Memory B cell (primary cell): Measurements from ENCODE around the gene ADD3.
"Not testable (repeated sequence)": the region's sequence is repeated elsewhere in the genome, so short reads cannot be mapped to it uniquely, and the experiment has no call there.

Source experiments
- ATAC-seq: fragments of 150-1000 bp; cut with Tn5 transposase; 2 replicates; pipeline ENCODE4 v1.10.0; 2021; ENCODE audit warnings: low read depth, mild to moderate bottlenecking, moderate library complexity
- DNase-seq, 2 donors: peaks; one replicate each; pipeline ENCODE4 v3.0.0; 2022; ENCODE audit warnings: low spot score in 2 of 2
- H3K27ac Mint-ChIP-seq: one replicate; pipeline ENCODE4 v1.8.0; 2022; ENCODE audit warnings: mild to moderate bottlenecking, moderate library complexity, mixed read lengths
- H3K27me3 Mint-ChIP-seq: one replicate; pipeline ENCODE4 v1.8.0; 2022; ENCODE audit warnings: mixed read lengths
- H3K36me3 Mint-ChIP-seq: one replicate; pipeline ENCODE4 v1.8.0; 2022; ENCODE audit warnings: mild to moderate bottlenecking, mixed read lengths
- H3K4me1 Mint-ChIP-seq: one replicate; pipeline ENCODE4 v1.8.0; 2022; ENCODE audit warnings: mixed read lengths
- H3K4me3 Mint-ChIP-seq: one replicate; pipeline ENCODE4 v1.8.0; 2022; ENCODE audit warnings: mild to moderate bottlenecking, moderate library complexity, mixed read lengths
- H3K9me3 Mint-ChIP-seq: one replicate; pipeline ENCODE4 v1.8.0; 2022; ENCODE audit warnings: mixed read lengths

Gene ADD3

GRCh38 chr10:110115784-110116520 lies 108.2 kb downstream of the ADD3 start:
- Mint-ChIP-seq H3K27ac (peak overlapping the region; percentile 41), H3K4me1 (no peaks in the 10 kb centered on the region), H3K36me3 (peaks cover 48% of the 10 kb centered on the region), H3K27me3 (no peaks in the 10 kb centered on the region), H3K9me3 (no peaks in the 10 kb centered on the region), H3K4me3 (no peak overlapping the region)
- ATAC-seq, result no peak
- DNase-seq, result no peak

GRCh38 chr10:110118891-110119621 lies 111.3 kb downstream of the ADD3 start:
- H3K4me3 Mint-ChIP-seq, result no peak overlapping the region
- ATAC-seq, result no peak
- H3K27me3 Mint-ChIP-seq, result no peaks in the 10 kb centered on the region
- no peak overlapping the region for H3K27ac Mint-ChIP-seq
- no peak for DNase-seq
- no peaks in the 10 kb centered on the region for H3K9me3 Mint-ChIP-seq
- H3K4me1 Mint-ChIP-seq, result no peaks in the 10 kb centered on the region
- H3K36me3 Mint-ChIP-seq, result peaks cover 42% of the 10 kb centered on the region

DNA sequence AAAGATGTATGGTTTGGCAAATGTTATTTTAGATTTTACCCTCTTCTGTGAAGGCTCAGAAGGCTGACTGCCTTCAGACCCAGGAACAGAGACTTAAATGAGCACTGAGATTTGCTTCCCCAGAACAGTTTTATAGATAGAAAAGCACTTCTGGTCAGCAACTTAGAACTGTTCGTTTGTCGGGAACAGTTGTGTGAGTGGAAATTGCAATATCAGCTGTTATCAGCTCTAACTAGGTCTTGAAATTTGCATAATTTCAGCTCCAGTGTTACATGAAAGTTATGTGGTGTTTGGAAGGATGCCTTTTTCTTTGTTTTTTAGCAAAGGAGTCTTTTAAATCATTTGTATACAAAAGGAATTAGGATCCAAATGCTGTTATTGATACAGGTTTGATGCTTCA lies 115.8 kb downstream of the ADD3 start:
- Mint-ChIP-seq H3K36me3 (peaks cover 39% of the 10 kb centered on the region), H3K4me1 (no peaks in the 10 kb centered on the region), H3K27me3 (no peaks in the 10 kb centered on the region), H3K27ac (no peak overlapping the region), H3K9me3 (no peaks in the 10 kb centered on the region), H3K4me3 (no peak overlapping the region)
- ATAC-seq (no peak), DNase-seq (no peak)

GRCh38 chr10:110129490-110129889 lies 121.7 kb downstream of the ADD3 start:
- ATAC-seq (no peak), DNase-seq (no peak)
- Mint-ChIP-seq H3K4me3 (no peak overlapping the region), H3K4me1 (peaks cover 5% of the 10 kb centered on the region), H3K27me3 (no peaks in the 10 kb centered on the region), H3K9me3 (no peaks in the 10 kb centered on the region), H3K27ac (no peak overlapping the region), H3K36me3 (peaks cover 35% of the 10 kb centered on the region)

GRCh38 chr10:110134917-110135316 lies 127.1 kb downstream of the ADD3 start:
- Mint-ChIP-seq H3K27ac (peak overlapping the region; percentile 85), H3K4me1 (peaks cover 15% of the 10 kb centered on the region), H3K9me3 (no peaks in the 10 kb centered on the region), H3K27me3 (no peaks in the 10 kb centered on the region), H3K36me3 (peaks cover 12% of the 10 kb centered on the region), H3K4me3 (no peak overlapping the region)
- no peak for ATAC-seq
- no peak for DNase-seq

DNA sequence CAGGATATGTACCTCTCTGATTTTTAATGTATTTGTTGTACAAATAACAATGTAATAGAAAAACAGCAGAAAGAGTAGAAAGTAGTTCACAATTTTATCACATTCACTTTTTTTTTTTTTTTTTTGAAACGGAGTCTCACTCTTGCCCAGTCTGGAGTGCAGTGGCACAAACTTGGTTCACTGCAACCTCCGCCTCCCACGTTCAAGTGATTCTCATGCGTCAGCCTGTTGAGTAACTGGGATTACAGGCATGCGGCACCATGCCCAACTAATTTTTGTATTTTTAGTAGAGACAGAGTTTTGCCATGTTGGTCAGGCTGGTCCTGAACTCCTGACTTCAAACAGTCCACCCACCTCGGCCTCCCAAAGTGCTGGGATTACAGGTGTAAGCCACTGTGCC lies 128.1 kb downstream of the ADD3 start:
- not testable (repeated sequence) for H3K9me3 Mint-ChIP-seq, H3K27me3 Mint-ChIP-seq, H3K27ac Mint-ChIP-seq, ATAC-seq, DNase-seq, H3K36me3 Mint-ChIP-seq, H3K4me3 Mint-ChIP-seq
- peaks cover 15% of the 10 kb centered on the region for H3K4me1 Mint-ChIP-seq

- ATAC-seq (peak; percentile 76), DNase-seq (peak in 1 of 2 donors; percentile 63)
- H3K27me3 Mint-ChIP-seq, result no peaks in the 10 kb centered on the region
- no peaks in the 10 kb centered on the region for H3K9me3 Mint-ChIP-seq
- peaks cover 15% of the 10 kb centered on the region for H3K4me1 Mint-ChIP-seq
- peak overlapping the region; percentile 13 for H3K27ac Mint-ChIP-seq
- no peak overlapping the region for H3K4me3 Mint-ChIP-seq
- H3K36me3 Mint-ChIP-seq, result peaks cover 5% of the 10 kb centered on the region
These were observed 129.4 kb downstream of the ADD3 start for GRCh38 chr10:110137142-110137545.

DNA sequence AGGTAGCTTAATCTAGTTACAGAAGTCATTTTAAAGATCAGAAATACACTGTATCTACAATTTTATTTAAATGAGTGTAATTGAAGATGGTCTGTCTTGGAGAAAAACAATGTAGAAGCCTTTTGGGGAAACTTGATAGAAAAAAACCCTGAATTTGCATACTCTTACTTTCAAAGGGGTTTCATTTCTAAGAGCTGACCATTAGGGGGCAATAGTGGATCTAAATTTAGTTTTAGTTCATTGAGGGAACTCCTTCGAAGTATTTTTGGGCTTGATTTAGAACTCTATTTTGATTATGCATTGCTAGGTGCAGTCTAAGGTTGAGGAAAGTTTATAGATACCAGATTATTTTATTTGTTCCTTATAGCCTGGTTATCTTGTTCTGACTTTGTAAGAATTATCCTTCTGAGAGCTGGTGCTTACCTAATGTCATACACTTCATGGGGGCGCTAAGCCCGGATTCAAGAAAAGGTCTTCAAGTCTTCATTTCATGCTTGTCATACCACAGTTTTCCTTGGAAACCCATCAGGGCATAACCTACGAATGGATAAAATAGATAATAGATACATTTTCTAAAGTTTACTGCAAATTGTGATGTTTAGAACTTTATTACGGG lies 130.5 kb downstream of the ADD3 start:
- DNase-seq, result peak in 1 of 2 donors; percentile 68
- peak; percentile 78 for ATAC-seq
- Mint-ChIP-seq H3K27ac (no peak overlapping the region), H3K36me3 (peaks cover 2% of the 10 kb centered on the region), H3K4me3 (no peak overlapping the region), H3K9me3 (no peaks in the 10 kb centered on the region), H3K27me3 (peaks cover 2% of the 10 kb centered on the region), H3K4me1 (peaks cover 13% of the 10 kb centered on the region)

DNA sequence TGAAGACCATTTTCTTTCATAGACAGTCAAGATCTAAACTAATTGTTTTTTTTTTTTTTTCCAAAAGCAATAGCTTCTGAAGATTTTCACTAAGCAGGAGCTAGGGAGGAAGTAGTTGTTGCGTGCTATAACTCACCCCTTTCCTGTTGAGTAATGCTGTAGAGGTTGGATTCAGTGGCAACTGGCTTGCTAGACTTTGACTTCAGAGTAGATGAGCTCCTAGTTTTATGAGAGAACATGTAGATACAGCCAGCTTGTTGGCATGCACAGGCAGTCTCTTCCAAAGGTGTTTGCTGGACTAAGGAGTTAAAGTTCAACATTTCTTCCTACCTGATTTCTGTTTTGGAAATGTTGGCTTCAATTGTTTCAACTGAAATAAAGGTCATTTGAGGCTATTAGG lies 133.4 kb downstream of the ADD3 start:
- ATAC-seq (no peak), DNase-seq (no peak)
- Mint-ChIP-seq H3K36me3 (peaks cover under 1% of the 10 kb centered on the region), H3K27me3 (peaks cover 2% of the 10 kb centered on the region), H3K4me3 (no peak overlapping the region), H3K4me1 (peaks cover 9% of the 10 kb centered on the region), H3K27ac (no peak overlapping the region), H3K9me3 (no peaks in the 10 kb centered on the region)

DNA sequence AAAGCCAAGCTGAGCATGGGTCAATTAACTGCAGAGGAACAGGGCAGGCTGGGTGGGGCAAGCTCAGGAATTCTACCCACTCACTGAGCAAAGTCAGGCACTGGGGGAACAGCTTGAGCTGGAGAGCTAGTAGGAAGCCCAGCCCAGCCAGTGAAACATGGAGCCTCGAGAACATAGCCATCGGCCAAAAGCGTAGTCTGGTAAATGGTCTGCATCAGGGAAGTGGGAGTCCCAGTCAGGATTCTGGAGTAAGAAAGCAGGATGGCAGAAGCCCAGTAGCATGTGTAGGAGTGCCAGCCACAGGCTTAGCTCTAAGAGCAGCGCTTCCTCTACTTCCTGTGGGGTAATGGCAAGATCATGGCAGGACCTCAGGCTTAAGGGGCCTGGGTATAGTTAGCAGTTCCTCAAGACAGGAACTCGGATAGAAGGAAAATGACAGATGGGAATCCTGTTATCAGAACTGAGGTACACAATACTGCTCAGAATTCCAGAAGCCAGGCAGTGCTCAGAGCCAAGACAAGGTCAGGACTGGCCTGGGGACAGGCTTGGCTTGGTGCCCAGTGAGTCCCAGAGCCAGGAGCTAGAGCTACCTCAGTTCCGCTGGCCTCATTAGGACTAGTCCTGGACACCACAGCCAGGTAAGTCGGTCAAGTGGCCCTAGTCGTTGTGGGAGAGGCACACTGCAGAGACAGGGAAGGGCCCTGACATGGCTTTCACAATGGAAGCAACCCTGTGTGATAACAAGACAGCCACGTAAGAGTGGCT lies 134.3 kb downstream of the ADD3 start:
- ATAC-seq (no peak), DNase-seq (no peak)
- H3K4me3 Mint-ChIP-seq, result no peak overlapping the region
- no peak overlapping the region for H3K27ac Mint-ChIP-seq
- H3K9me3 Mint-ChIP-seq, result no peaks in the 10 kb centered on the region
- H3K27me3 Mint-ChIP-seq, result peaks cover 2% of the 10 kb centered on the region
- peaks cover 8% of the 10 kb centered on the region for H3K4me1 Mint-ChIP-seq
- no peaks in the 10 kb centered on the region for H3K36me3 Mint-ChIP-seq

DNA sequence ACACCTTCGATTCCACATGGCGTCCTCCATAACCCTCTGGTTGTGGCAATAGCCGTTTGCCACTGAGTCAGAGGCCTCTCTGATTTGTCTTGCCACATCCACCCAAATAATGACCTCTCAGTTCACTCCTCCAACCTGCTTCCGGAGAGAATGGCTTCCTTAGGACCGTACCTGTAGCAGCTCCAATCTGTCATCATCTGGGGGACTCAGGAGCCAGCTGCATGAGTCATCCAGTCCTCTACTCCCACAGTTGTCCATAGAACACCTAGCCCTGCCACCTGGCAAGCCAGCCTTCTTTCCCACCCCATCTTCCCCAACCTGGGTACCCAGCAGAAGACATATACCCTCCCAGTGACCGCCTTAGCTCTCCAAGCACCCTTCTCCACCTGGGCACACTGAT lies 135.2 kb downstream of the ADD3 start:
- H3K4me1 Mint-ChIP-seq, result no peaks in the 10 kb centered on the region
- no peak overlapping the region for H3K27ac Mint-ChIP-seq
- H3K36me3 Mint-ChIP-seq, result no peaks in the 10 kb centered on the region
- no peak overlapping the region for H3K4me3 Mint-ChIP-seq
- H3K9me3 Mint-ChIP-seq, result no peaks in the 10 kb centered on the region
- DNase-seq (no peak), ATAC-seq (no peak)
- H3K27me3 Mint-ChIP-seq, result peaks cover 6% of the 10 kb centered on the region

DNA sequence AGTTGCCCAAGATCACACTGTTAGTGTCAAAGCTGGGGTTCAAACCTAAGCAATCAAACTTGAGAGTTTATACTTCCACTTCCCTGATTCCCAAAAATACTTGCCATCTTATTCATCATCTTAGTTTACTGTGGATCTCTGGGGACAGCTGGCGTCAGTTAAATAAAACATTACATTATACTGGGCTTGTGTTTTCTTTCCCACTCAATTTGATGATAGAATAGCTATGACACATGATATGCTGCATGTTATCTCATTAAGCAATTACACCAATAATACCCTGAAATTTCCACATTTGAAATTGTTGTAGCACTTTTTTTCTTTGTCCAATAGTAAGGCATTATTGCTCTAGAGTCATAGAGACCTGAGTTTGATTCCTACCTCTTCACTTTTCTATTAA lies 136.7 kb downstream of the ADD3 start:
- no peaks in the 10 kb centered on the region for H3K4me1 Mint-ChIP-seq
- no peak for ATAC-seq
- H3K4me3 Mint-ChIP-seq, result no peak overlapping the region
- H3K27ac Mint-ChIP-seq, result no peak overlapping the region
- H3K27me3 Mint-ChIP-seq, result peaks cover 13% of the 10 kb centered on the region
- H3K9me3 Mint-ChIP-seq, result no peaks in the 10 kb centered on the region
- H3K36me3 Mint-ChIP-seq, result no peaks in the 10 kb centered on the region
- no peak for DNase-seq

- Mint-ChIP-seq H3K9me3 (no peaks in the 10 kb centered on the region), H3K4me3 (no peak overlapping the region), H3K36me3 (no peaks in the 10 kb centered on the region), H3K27ac (no peak overlapping the region), H3K27me3 (peaks cover 26% of the 10 kb centered on the region), H3K4me1 (no peaks in the 10 kb centered on the region)
- no peak for ATAC-seq
- DNase-seq, result no peak
These were observed 140.2 kb downstream of the ADD3 start for GRCh38 chr10:110147961-110148360.

GRCh38 chr10:110149259-110149658 lies 141.5 kb downstream of the ADD3 start:
- DNase-seq (no peak), ATAC-seq (no peak)
- Mint-ChIP-seq H3K9me3 (no peaks in the 10 kb centered on the region), H3K4me3 (no peak overlapping the region), H3K27me3 (peaks cover 35% of the 10 kb centered on the region), H3K36me3 (no peaks in the 10 kb centered on the region), H3K27ac (no peak overlapping the region), H3K4me1 (peaks cover 9% of the 10 kb centered on the region)
